Fibroblast of lung (primary cell): ENCODE data around the gene HDAC6. TPM values are rescaled to one million over a fixed set of nuclear protein-coding genes. Genes with fewer than 3 reads are reported as not detected.
"Not testable (repeated sequence)": the region's sequence is repeated elsewhere in the genome, so short reads cannot be mapped to it uniquely, and the experiment has no call there.

Experiments
- DNase-seq, 2 donors: peaks; one replicate each; pipeline versions ENCODE4 v3.0.0 to v3.0.0-alpha.2; 2010; ENCODE audit warnings: low read depth in 2 of 2
- H2AFZ ChIP-seq: 2 replicates; pipeline ENCODE4 v1.5.1; 2012; ENCODE audit warnings: low read length, control low read depth, inconsistent platforms
- H3K27ac ChIP-seq: 2 replicates; pipeline ENCODE4 v1.5.1; 2011; ENCODE audit warnings: low read length, control low read depth; ENCODE audit not compliant: insufficient read depth
- H3K27me3 ChIP-seq: 2 replicates; pipeline ENCODE4 v1.5.1; 2011; ENCODE audit warnings: mild to moderate bottlenecking, low read length; ENCODE audit not compliant: control insufficient read depth, insufficient read depth
- H3K36me3 ChIP-seq: 2 replicates; pipeline ENCODE4 v1.5.1; 2011; ENCODE audit warnings: low read length; ENCODE audit not compliant: control insufficient read depth, insufficient read depth
- H3K4me1 ChIP-seq: 2 replicates; pipeline ENCODE4 v1.5.1; 2011; ENCODE audit warnings: low read length; ENCODE audit not compliant: control insufficient read depth, insufficient read depth; ENCODE audit errors: extremely low read depth
- H3K4me2 ChIP-seq: 2 replicates; pipeline ENCODE4 v1.5.1; 2011; ENCODE audit warnings: low read length, control low read depth; ENCODE audit not compliant: insufficient read depth; ENCODE audit errors: extremely low read depth
- H3K4me3 ChIP-seq, 4 experiments: fragments of 200-600 bp in 1 of 4; sonication (generic) in 1 of 4; replicated peaks in 1 of 4; 2 replicates each; pipeline ENCODE4 v1.5.1; 2011 to 2016; ENCODE audit warnings: low read length in 4 of 4, low read depth in 3 of 4, mild to moderate bottlenecking in 3 of 4, control low read depth in 2 of 4, inconsistent platforms in 1 of 4, mixed read lengths in 1 of 4; ENCODE audit not compliant: insufficient read depth in 1 of 4; ENCODE audit errors: control extremely low read depth in 1 of 4
- H3K79me2 ChIP-seq: 2 replicates; pipeline ENCODE4 v1.5.1; 2012; ENCODE audit warnings: mild to moderate bottlenecking, low read length, inconsistent platforms; ENCODE audit not compliant: control insufficient read depth, insufficient read depth
- H3K9ac ChIP-seq: 2 replicates; pipeline ENCODE4 v1.5.1; 2011; ENCODE audit warnings: mild to moderate bottlenecking, low read length, control low read depth; ENCODE audit not compliant: insufficient read depth
- H3K9me3 ChIP-seq: 2 replicates; pipeline ENCODE4 v1.5.1; 2012; ENCODE audit warnings: low read depth, low read length; ENCODE audit not compliant: control insufficient read depth, insufficient read depth
- H4K20me1 ChIP-seq: 2 replicates; pipeline ENCODE4 v1.5.1; 2011; ENCODE audit warnings: low read length; ENCODE audit not compliant: control insufficient read depth, insufficient read depth; ENCODE audit errors: extremely low read depth
- EZH2 ChIP-seq: IDR thresholded peaks from 2 replicates; pipeline ENCODE4 v1.5.1; 2012; ENCODE audit warnings: low read length, control low read depth, mild to moderate bottlenecking; ENCODE audit errors: missing control alignments
- polyA plus RNA-seq, 2 donors: library from polyadenylated mRNA; depleted of rRNA in 1 of 2; stranded (reverse) in 1 of 2; unstranded in 1 of 2; fragments of >200 nt; gene quantifications; 2 replicates each; pipeline ENCODE4 v1.2.1, GENCODE V29; 2011 to 2012; ENCODE audit warnings: missing spikeins in 1 of 2
- total RNA-seq: library from RNA; depleted of rRNA; stranded (reverse); fragments of >200 nt; gene quantifications from 2 replicates; pipeline ENCODE4 v1.2.1, GENCODE V29; 2014
- TF ChIP-seq, protein P1 (sequence below), 2 donors: IDR thresholded peaks in 1 of 2; conservative IDR thresholded peaks in 1 of 2; 1 replicate in 1 of 2; 2 replicates in 1 of 2; pipeline ENCODE4 v1.5.1; 2011 to 2012; ENCODE audit warnings: low read length in 2 of 2, control low read depth in 1 of 2, inconsistent platforms in 1 of 2, low read depth in 1 of 2, mild to moderate bottlenecking in 1 of 2

Gene HDAC6
- total and polyA plus RNA-seq, 2 donors (not counting 1 experiment from before 2014, with no cell fraction given): 20.0 to 32.5 TPM

DNA sequence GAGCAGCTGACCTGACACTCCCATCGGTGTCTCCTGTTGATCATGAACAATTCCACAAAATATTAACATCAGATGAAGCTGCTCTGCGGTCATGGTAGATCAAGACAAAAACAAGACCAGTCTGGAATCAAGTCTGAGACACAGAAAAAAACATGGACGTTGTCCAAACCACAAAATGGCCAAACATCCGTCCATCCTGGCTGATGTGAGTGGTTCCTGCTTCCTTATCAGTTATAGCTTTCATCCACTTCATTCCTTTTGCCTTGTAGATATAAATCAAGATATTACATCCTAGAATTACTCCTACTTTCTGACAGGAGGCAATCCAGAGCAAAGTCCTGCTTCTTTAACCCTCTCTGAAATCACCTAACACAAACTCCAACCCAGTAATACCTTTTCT is 62.3 kb downstream of the HDAC6 start:
- no peaks in the 10 kb centered on the region for H3K4me1 ChIP-seq
- H3K4me2 ChIP-seq: no peak overlapping the region
- no peaks in the 10 kb centered on the region for H4K20me1 ChIP-seq
- no peaks in the 10 kb centered on the region for H3K79me2 ChIP-seq
- TF ChIP-seq, protein P1, sequence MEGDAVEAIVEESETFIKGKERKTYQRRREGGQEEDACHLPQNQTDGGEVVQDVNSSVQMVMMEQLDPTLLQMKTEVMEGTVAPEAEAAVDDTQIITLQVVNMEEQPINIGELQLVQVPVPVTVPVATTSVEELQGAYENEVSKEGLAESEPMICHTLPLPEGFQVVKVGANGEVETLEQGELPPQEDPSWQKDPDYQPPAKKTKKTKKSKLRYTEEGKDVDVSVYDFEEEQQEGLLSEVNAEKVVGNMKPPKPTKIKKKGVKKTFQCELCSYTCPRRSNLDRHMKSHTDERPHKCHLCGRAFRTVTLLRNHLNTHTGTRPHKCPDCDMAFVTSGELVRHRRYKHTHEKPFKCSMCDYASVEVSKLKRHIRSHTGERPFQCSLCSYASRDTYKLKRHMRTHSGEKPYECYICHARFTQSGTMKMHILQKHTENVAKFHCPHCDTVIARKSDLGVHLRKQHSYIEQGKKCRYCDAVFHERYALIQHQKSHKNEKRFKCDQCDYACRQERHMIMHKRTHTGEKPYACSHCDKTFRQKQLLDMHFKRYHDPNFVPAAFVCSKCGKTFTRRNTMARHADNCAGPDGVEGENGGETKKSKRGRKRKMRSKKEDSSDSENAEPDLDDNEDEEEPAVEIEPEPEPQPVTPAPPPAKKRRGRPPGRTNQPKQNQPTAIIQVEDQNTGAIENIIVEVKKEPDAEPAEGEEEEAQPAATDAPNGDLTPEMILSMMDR (conservative IDR thresholded peaks at IDR 0.05 in 1 of 2, IDR thresholded peaks at IDR 0.05 in 1 of 2; ENCODE audit: low read depth in 1 of 2, low read length in 2 of 2): no peak
- TF ChIP-seq EZH2: no peak
- no peak overlapping the region for H3K4me3 ChIP-seq
- no peak overlapping the region for H3K27ac ChIP-seq
- H3K36me3 ChIP-seq: no peaks in the 10 kb centered on the region
- DNase-seq: peak; percentile 39 to 78
- H3K9ac ChIP-seq: no peak overlapping the region
- no peaks in the 10 kb centered on the region for H3K27me3 ChIP-seq
- H3K9me3 ChIP-seq: no peaks in the 10 kb centered on the region
- no peak overlapping the region for H2AFZ ChIP-seq

DNA sequence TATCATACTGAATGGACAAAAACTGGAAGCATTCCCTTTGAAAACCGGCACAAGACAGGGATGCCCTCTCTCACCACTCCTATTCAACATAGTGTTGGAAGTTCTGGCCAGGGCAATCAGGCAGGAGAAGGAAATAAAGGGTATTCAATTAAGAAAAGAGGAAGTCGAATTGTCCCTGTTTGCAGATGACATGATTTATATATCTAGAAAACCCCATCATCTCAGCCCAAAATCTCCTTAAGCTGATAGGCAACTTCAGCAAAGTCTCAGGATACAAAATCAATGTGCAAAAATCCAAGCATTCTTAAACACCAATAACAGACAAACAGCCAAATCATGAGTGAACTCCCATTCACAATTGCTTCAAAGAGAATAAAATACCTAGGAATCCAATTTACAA is 70.2 kb downstream of the HDAC6 start:
- H2AFZ ChIP-seq, H3K4me3 ChIP-seq, H3K36me3 ChIP-seq, H4K20me1 ChIP-seq, H3K27me3 ChIP-seq, H3K4me2 ChIP-seq, H3K9me3 ChIP-seq, H3K27ac ChIP-seq, DNase-seq, H3K79me2 ChIP-seq, H3K4me1 ChIP-seq, H3K9ac ChIP-seq: not testable (repeated sequence)

Other genes with a start within 250 kb of the HDAC6 start
- 39.8 and 52.7 TPM in 2 replicates for gene RBM3, start 227.6 kb upstream of the HDAC6 start, total RNA-seq
- gene RBM3, start 227.6 kb upstream of the HDAC6 start, polyA plus RNA-seq: 422 and 464 TPM in 2 replicates
- 98.4 and 99.7 TPM in 2 replicates for gene WDR13, start 204.6 kb upstream of the HDAC6 start, total RNA-seq
- 41.2 and 47.4 TPM in 2 replicates for gene WDR13, start 204.6 kb upstream of the HDAC6 start, polyA plus RNA-seq
- under 0.01 and 0.17 TPM in 2 replicates for gene WAS, start 118.3 kb upstream of the HDAC6 start, total RNA-seq
- 0.07 and 0.09 TPM in 2 replicates for gene WAS, start 118.3 kb upstream of the HDAC6 start, polyA plus RNA-seq
- gene SUV39H1, start 105.3 kb upstream of the HDAC6 start, total RNA-seq: 0.51 and 1.5 TPM in 2 replicates
- 2.8 and 10.3 TPM in 2 replicates for gene SUV39H1, start 105.3 kb upstream of the HDAC6 start, polyA plus RNA-seq
- gene GLOD5, start 40.3 kb upstream of the HDAC6 start, total RNA-seq: not detected in 2 replicates
- not detected in 2 replicates for gene GLOD5, start 40.3 kb upstream of the HDAC6 start, polyA plus RNA-seq
- not detected in 2 replicates for gene GATA1, start 15.5 kb upstream of the HDAC6 start, total RNA-seq
- gene GATA1, start 15.5 kb upstream of the HDAC6 start, polyA plus RNA-seq: 0.07 TPM in 1 of 2 replicates, not detected in the other
- not detected in 2 replicates for gene ERAS, start 24.4 kb downstream of the HDAC6 start, total RNA-seq
- gene ERAS, start 24.4 kb downstream of the HDAC6 start, polyA plus RNA-seq: 0.05 TPM in 1 of 2 replicates, not detected in the other
- 0.17 and 0.51 TPM in 2 replicates for gene PCSK1N, start 33.5 kb downstream of the HDAC6 start, total RNA-seq
- gene PCSK1N, start 33.5 kb downstream of the HDAC6 start, polyA plus RNA-seq: 0.08 TPM in 1 of 2 replicates, not detected in the other
- 22.3 and 32.0 TPM in 2 replicates for gene TIMM17B, start 95.7 kb downstream of the HDAC6 start, total RNA-seq
- 19.0 and 24.8 TPM in 2 replicates for gene TIMM17B, start 95.7 kb downstream of the HDAC6 start, polyA plus RNA-seq
- 57.0 and 70.9 TPM in 2 replicates for gene PQBP1, start 95.9 kb downstream of the HDAC6 start, total RNA-seq
- gene PQBP1, start 95.9 kb downstream of the HDAC6 start, polyA plus RNA-seq: 41.1 and 57.0 TPM in 2 replicates
- gene SLC35A2, start 109.6 kb downstream of the HDAC6 start, total RNA-seq: 8.5 and 9.6 TPM in 2 replicates
- gene SLC35A2, start 109.6 kb downstream of the HDAC6 start, polyA plus RNA-seq: 33.0 and 41.2 TPM in 2 replicates
- gene PIM2, start 117.0 kb downstream of the HDAC6 start, total RNA-seq: 2.3 and 3.1 TPM in 2 replicates
- 3.7 and 5.0 TPM in 2 replicates for gene PIM2, start 117.0 kb downstream of the HDAC6 start, polyA plus RNA-seq
- gene OTUD5, start 155.5 kb downstream of the HDAC6 start, total RNA-seq: 23.6 and 33.0 TPM in 2 replicates
- 41.4 and 46.6 TPM in 2 replicates for gene OTUD5, start 155.5 kb downstream of the HDAC6 start, polyA plus RNA-seq
- 0.77 and 1.3 TPM in 2 replicates for gene KCND1, start 169.8 kb downstream of the HDAC6 start, total RNA-seq
- gene KCND1, start 169.8 kb downstream of the HDAC6 start, polyA plus RNA-seq: 0.25 and 0.41 TPM in 2 replicates
- gene GRIPAP1, start 200.2 kb downstream of the HDAC6 start, total RNA-seq: 20.5 and 26.4 TPM in 2 replicates
- gene GRIPAP1, start 200.2 kb downstream of the HDAC6 start, polyA plus RNA-seq: 18.5 and 18.6 TPM in 2 replicates
- gene TFE3, start 241.3 kb downstream of the HDAC6 start, total RNA-seq: 24.7 and 36.8 TPM in 2 replicates
- gene TFE3, start 241.3 kb downstream of the HDAC6 start, polyA plus RNA-seq: 18.9 and 22.2 TPM in 2 replicates